ENCODE data around the gene TMEM183A. TPM values are rescaled to one million over a fixed set of nuclear protein-coding genes. Genes with fewer than 3 reads are reported as not detected.
A peak's percentile ranks its signal among the peaks of the same experiment; 100 is the strongest.

TMEM183A gene
- total and polyA plus RNA-seq, 9 of the 15 experiments (the other 6 are each of a cell fraction or from before 2014, with no cell fraction given), result 23.4 to 190 (median 124) TPM

- TF ChIP-seq ZNF589 (CRISPR knock-in tag; IDR thresholded peaks at IDR 0.05; ENCODE audit: low read depth) (no peak), ZC3H11A (IDR thresholded peaks at IDR 0.05; ENCODE audit: low read depth, low read length) (no peak), PPARD (CRISPR knock-in tag; IDR thresholded peaks at IDR 0.05) (no peak), ZBTB33 (CRISPR knock-in tag; IDR thresholded peaks at IDR 0.05) (no peak), DDX20 (tag; IDR thresholded peaks at IDR 0.05; ENCODE audit: low read depth) (no peak), CHD1 (IDR thresholded peaks at IDR 0.05; ENCODE audit: low read length) (no peak), XRCC4 (IDR thresholded peaks at IDR 0.05; ENCODE audit: extremely low read depth, insufficient read depth, insufficient read length) (no peak), FOXM1 (IDR thresholded peaks at IDR 0.05; ENCODE audit: low read depth) (0 out of 2 replicates have a peak, but pooled peaks have one; percentile 19), FOXM1 (CRISPR knock-in tag; IDR thresholded peaks at IDR 0.05; ENCODE audit: low read depth) (peak; percentile 97; the same call in 1 of the 2 replicates), PHTF2 (CRISPR knock-in tag; IDR thresholded peaks at IDR 0.05) (no peak), RBM25 (IDR thresholded peaks at IDR 0.05; ENCODE audit: low read depth, low read length, severe bottlenecking) (peak; percentile 87), ZNF75A (CRISPR knock-in tag; IDR thresholded peaks at IDR 0.05) (no peak), SNIP1 (IDR thresholded peaks at IDR 0.05; ENCODE audit: low read depth) (no peak), ZNF655 (CRISPR knock-in tag; IDR thresholded peaks at IDR 0.05) (no peak), ETV5 (CRISPR knock-in tag; IDR thresholded peaks at IDR 0.05; ENCODE audit: low read depth) (no peak; the same call in none of the 2 replicates), YY1 (IDR thresholded peaks at IDR 0.05; ENCODE audit: borderline replicate concordance in 1 of 3, control insufficient read depth in 1 of 3, extremely low read depth in 1 of 3, insufficient read depth in 3 of 3, insufficient read length in 1 of 3, insufficient replicate concordance in 2 of 3, low read depth in 1 of 3, low read length in 2 of 3) (peak; percentile 62 to 89 (median 89)), MAFK (IDR thresholded peaks at IDR 0.05; ENCODE audit: low read length) (0 out of 2 replicates have a peak, but pooled peaks have one; percentile 3), TRIM28 (IDR thresholded peaks at IDR 0.05) (0 out of 2 replicates have a peak, but pooled peaks have one; percentile 19), PURB (CRISPR knock-in tag; IDR thresholded peaks at IDR 0.05; ENCODE audit: low read depth) (no peak), KLF6 (CRISPR knock-in tag; IDR thresholded peaks at IDR 0.05; ENCODE audit: borderline replicate concordance) (no peak), ZKSCAN3 (CRISPR knock-in tag; IDR thresholded peaks at IDR 0.05) (no peak), RUNX1 (IDR thresholded peaks at IDR 0.05; ENCODE audit: low read depth) (no peak)
Measured at GRCh38 chr1:203006948-203007871, at the start of gene TMEM183A (continued).
